Measurements from ENCODE around the gene MVD. TPM values are rescaled to one million over a fixed set of nuclear protein-coding genes. Genes with fewer than 3 reads are reported as not detected.
A peak's percentile ranks its signal among the peaks of the same experiment; 100 is the strongest.
"Not testable (repeated sequence)": the region's sequence is repeated elsewhere in the genome, so short reads cannot be mapped to it uniquely, and the experiment has no call there.

MVD gene
- polyA plus RNA-seq, 1 donor (not counting 4 experiments of a cell fraction or from before 2014, with no cell fraction given), result 59.6 TPM

DNA sequence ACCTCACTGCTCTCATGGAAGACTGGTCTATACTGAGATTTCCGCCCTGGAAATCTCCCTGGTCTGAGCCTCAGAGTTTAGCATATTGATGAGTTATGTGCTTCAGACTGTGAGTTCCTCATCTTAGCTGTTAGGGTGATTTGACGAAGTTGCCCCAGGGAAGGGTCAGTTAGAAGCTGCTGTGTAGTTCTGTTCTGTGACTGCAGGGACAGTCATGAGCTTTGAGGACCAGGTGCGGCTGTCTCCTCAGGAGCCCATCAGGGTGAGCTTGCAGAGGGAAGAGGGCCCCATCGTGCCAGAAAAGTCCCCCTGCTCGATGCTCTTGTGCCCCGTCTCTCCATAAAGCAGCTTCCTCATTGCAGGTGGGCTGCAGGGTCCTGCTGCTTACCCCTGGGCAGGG is 52.8 kb downstream of the MVD start:
- no peak overlapping the region for H3K4me2 ChIP-seq (ENCODE audit: control insufficient read depth, extremely low read depth, insufficient read depth, low read depth, low read length)
- DNase-seq (ENCODE audit: low read depth, low spot score) (no peak), FAIRE-seq (no peak)
- H3K9ac ChIP-seq (ENCODE audit: control insufficient read depth, extremely low read depth, insufficient read depth, low read length), result no peak overlapping the region
- H3K79me2 ChIP-seq (ENCODE audit: control insufficient read depth, insufficient read depth, low read length), result no peaks in the 10 kb centered on the region
- H3K27ac ChIP-seq (ENCODE audit: control insufficient read depth, insufficient read depth, low read length), result no peak overlapping the region
- no peaks in the 10 kb centered on the region for H3K9me3 ChIP-seq (ENCODE audit: control insufficient read depth, low read depth, low read length)
- peaks cover 3% of the 10 kb centered on the region for H4K20me1 ChIP-seq (ENCODE audit: control insufficient read depth, extremely low read depth, insufficient read depth, low read length)
- H2AFZ ChIP-seq (ENCODE audit: control insufficient read depth, low read length), result no peak overlapping the region
- no peaks in the 10 kb centered on the region for H3K4me1 ChIP-seq (ENCODE audit: control insufficient read depth, extremely low read depth, insufficient read depth, low read length)
- no peaks in the 10 kb centered on the region for H3K27me3 ChIP-seq (ENCODE audit: control insufficient read depth, extremely low read depth, insufficient read depth, low read length)
- H3K9me1 ChIP-seq (ENCODE audit: control insufficient read depth, extremely low read depth, insufficient read depth, low read length), result no peaks in the 10 kb centered on the region
- TF ChIP-seq EZH2 (IDR thresholded peaks at IDR 0.05; ENCODE audit: low read length) (no peak), CTCF (optimal IDR thresholded peaks at IDR 0.05 in 1 of 3, IDR thresholded peaks at IDR 0.05 in 1 of 3, conservative IDR thresholded peaks at IDR 0.05 in 1 of 3; ENCODE audit: extremely low read depth in 1 of 3, insufficient read depth in 2 of 3, low read length in 3 of 3) (peak in 1 of 3 experiments; percentile 30)
- H3K36me3 ChIP-seq (ENCODE audit: control insufficient read depth in 2 of 2, extremely low read depth in 1 of 2, insufficient read depth in 2 of 2, low read length in 2 of 2), result peaks cover 20 to 22% of the 10 kb centered on the region in 2 experiments
- dilution Hi-C loops (cut with MboI; ENCODE audit: extremely low pct_ligation_motif_present, low sequenced_read_pairs), result no loop called here
- H3K4me3 ChIP-seq (ENCODE audit: control insufficient read depth in 2 of 3, extremely low read depth in 1 of 3, insufficient read depth in 2 of 3, low read depth in 1 of 3, low read length in 3 of 3), result no peak overlapping the region

DNA sequence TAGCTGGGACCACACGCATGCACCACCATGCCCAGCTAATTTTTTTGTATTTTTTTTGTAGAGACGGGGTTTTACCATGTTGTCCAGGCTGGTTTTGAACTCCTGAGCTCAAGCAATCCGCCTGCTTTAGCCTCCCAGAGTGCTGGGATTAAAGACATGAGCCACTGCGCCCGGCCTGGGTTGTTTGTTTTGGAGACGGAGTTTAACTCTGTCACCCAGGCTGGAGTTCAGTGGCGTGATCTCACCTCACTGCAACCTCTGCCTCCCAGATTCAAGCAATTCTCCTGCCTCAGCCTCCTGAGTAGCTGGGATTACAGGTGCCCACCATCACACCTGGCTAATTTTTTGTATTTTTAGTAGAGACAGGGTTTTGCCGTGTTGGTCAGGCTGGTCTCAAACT is 53.5 kb downstream of the MVD start:
- H3K9me1 ChIP-seq (ENCODE audit: control insufficient read depth, extremely low read depth, insufficient read depth, low read length); H3K4me3 ChIP-seq (ENCODE audit: control insufficient read depth in 2 of 3, extremely low read depth in 1 of 3, insufficient read depth in 2 of 3, low read depth in 1 of 3, low read length in 3 of 3); H3K9ac ChIP-seq (ENCODE audit: control insufficient read depth, extremely low read depth, insufficient read depth, low read length); FAIRE-seq; H2AFZ ChIP-seq (ENCODE audit: control insufficient read depth, low read length); H3K4me2 ChIP-seq (ENCODE audit: control insufficient read depth, extremely low read depth, insufficient read depth, low read depth, low read length); H3K79me2 ChIP-seq (ENCODE audit: control insufficient read depth, insufficient read depth, low read length); dilution Hi-C loops (cut with MboI; ENCODE audit: extremely low pct_ligation_motif_present, low sequenced_read_pairs); DNase-seq (ENCODE audit: low read depth, low spot score); H4K20me1 ChIP-seq (ENCODE audit: control insufficient read depth, extremely low read depth, insufficient read depth, low read length); H3K9me3 ChIP-seq (ENCODE audit: control insufficient read depth, low read depth, low read length); H3K4me1 ChIP-seq (ENCODE audit: control insufficient read depth, extremely low read depth, insufficient read depth, low read length); H3K27me3 ChIP-seq (ENCODE audit: control insufficient read depth, extremely low read depth, insufficient read depth, low read length); H3K27ac ChIP-seq (ENCODE audit: control insufficient read depth, insufficient read depth, low read length): not testable (repeated sequence)
- peaks cover 22 to 25% of the 10 kb centered on the region in 2 experiments for H3K36me3 ChIP-seq (ENCODE audit: control insufficient read depth in 2 of 2, extremely low read depth in 1 of 2, insufficient read depth in 2 of 2, low read length in 2 of 2)

DNA sequence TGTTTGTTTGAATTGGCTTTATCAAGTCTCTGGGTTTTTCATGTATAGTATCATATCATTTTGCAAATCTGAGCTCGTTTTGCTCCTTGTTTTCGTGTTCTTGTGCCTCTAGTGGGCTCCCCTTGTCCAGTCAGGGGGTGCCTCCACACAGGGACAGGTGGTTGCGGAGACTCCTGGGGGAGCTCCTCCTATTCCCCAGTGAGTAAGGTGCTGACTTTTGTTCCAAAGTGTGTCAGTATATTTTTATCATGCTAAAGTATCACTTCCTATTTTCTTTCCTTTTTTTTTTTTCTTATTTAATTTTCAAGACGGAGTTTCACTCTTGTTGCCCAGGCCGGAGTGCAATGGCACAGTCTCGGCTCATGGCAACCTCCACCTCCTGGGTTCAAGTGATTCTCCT is 54.8 kb downstream of the MVD start:
- dilution Hi-C loops (cut with MboI; ENCODE audit: extremely low pct_ligation_motif_present, low sequenced_read_pairs), result no loop called here
- no peak overlapping the region for H3K27ac ChIP-seq (ENCODE audit: control insufficient read depth, insufficient read depth, low read length)
- H3K9me1 ChIP-seq (ENCODE audit: control insufficient read depth, extremely low read depth, insufficient read depth, low read length), result no peaks in the 10 kb centered on the region
- peaks cover 19% of the 10 kb centered on the region in 2 experiments for H3K36me3 ChIP-seq (ENCODE audit: control insufficient read depth in 2 of 2, extremely low read depth in 1 of 2, insufficient read depth in 2 of 2, low read length in 2 of 2)
- no peak overlapping the region for H3K9ac ChIP-seq (ENCODE audit: control insufficient read depth, extremely low read depth, insufficient read depth, low read length)
- no peak overlapping the region for H3K4me3 ChIP-seq (ENCODE audit: control insufficient read depth in 2 of 3, extremely low read depth in 1 of 3, insufficient read depth in 2 of 3, low read depth in 1 of 3, low read length in 3 of 3)
- H3K79me2 ChIP-seq (ENCODE audit: control insufficient read depth, insufficient read depth, low read length), result no peaks in the 10 kb centered on the region
- H3K4me1 ChIP-seq (ENCODE audit: control insufficient read depth, extremely low read depth, insufficient read depth, low read length), result no peaks in the 10 kb centered on the region
- no peak overlapping the region for H3K4me2 ChIP-seq (ENCODE audit: control insufficient read depth, extremely low read depth, insufficient read depth, low read depth, low read length)
- H4K20me1 ChIP-seq (ENCODE audit: control insufficient read depth, extremely low read depth, insufficient read depth, low read length), result no peaks in the 10 kb centered on the region
- TF ChIP-seq CTCF (optimal IDR thresholded peaks at IDR 0.05 in 1 of 3, IDR thresholded peaks at IDR 0.05 in 1 of 3, conservative IDR thresholded peaks at IDR 0.05 in 1 of 3; ENCODE audit: extremely low read depth in 1 of 3, insufficient read depth in 2 of 3, low read length in 3 of 3) (no peak), EZH2 (IDR thresholded peaks at IDR 0.05; ENCODE audit: low read length) (no peak)
- H3K27me3 ChIP-seq (ENCODE audit: control insufficient read depth, extremely low read depth, insufficient read depth, low read length), result no peaks in the 10 kb centered on the region
- H3K9me3 ChIP-seq (ENCODE audit: control insufficient read depth, low read depth, low read length), result no peaks in the 10 kb centered on the region
- FAIRE-seq (no peak), DNase-seq (ENCODE audit: low read depth, low spot score) (no peak)
- no peak overlapping the region for H2AFZ ChIP-seq (ENCODE audit: control insufficient read depth, low read length)
